Astrocyte (in vitro differentiated cells and primary cell): ENCODE data around the gene KIF21B.

Experiments
- EZH2 ChIP-seq: IDR thresholded peaks from 2 replicates; pipeline ENCODE4 v1.6.1; 2012; ENCODE audit warnings: mild to moderate bottlenecking, low read length, inconsistent platforms; ENCODE audit not compliant: insufficient read depth
- TF ChIP-seq, protein P1 (sequence below): IDR thresholded peaks from 2 replicates; pipeline ENCODE4 v1.5.1; 2011; ENCODE audit warnings: low read depth, mild to moderate bottlenecking, inconsistent platforms, low read length, moderate library complexity; ENCODE audit not compliant: insufficient read depth

GRCh38 chr1:201009962-201010645, 13.4 kb downstream of the KIF21B start:
- TF ChIP-seq, protein P1, sequence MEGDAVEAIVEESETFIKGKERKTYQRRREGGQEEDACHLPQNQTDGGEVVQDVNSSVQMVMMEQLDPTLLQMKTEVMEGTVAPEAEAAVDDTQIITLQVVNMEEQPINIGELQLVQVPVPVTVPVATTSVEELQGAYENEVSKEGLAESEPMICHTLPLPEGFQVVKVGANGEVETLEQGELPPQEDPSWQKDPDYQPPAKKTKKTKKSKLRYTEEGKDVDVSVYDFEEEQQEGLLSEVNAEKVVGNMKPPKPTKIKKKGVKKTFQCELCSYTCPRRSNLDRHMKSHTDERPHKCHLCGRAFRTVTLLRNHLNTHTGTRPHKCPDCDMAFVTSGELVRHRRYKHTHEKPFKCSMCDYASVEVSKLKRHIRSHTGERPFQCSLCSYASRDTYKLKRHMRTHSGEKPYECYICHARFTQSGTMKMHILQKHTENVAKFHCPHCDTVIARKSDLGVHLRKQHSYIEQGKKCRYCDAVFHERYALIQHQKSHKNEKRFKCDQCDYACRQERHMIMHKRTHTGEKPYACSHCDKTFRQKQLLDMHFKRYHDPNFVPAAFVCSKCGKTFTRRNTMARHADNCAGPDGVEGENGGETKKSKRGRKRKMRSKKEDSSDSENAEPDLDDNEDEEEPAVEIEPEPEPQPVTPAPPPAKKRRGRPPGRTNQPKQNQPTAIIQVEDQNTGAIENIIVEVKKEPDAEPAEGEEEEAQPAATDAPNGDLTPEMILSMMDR: no peak
- no peak for TF ChIP-seq EZH2
